Mesenchymal stem cell (in vitro differentiated cells and primary cell): ENCODE results near the gene MIF4GD.

Experiments
- DNase-seq: peaks from one replicate; pipeline ENCODE4 v3.0.0-alpha.2; 2013
- H2AFZ ChIP-seq: one replicate; pipeline ENCODE4 v1.6.1; 2013; ENCODE audit warnings: low read depth, mild to moderate bottlenecking, control low read depth, inconsistent platforms, low read length, moderate library complexity
- H2AK5ac ChIP-seq: 2 replicates; pipeline ENCODE4 v1.6.1; 2013; ENCODE audit warnings: low read length, moderate library complexity, mild to moderate bottlenecking, inconsistent platforms; ENCODE audit not compliant: severe bottlenecking
- H2BK120ac ChIP-seq: one replicate; pipeline ENCODE4 v1.6.1; 2013; ENCODE audit warnings: low read depth, mild to moderate bottlenecking, inconsistent platforms, low read length, moderate library complexity
- H2BK12ac ChIP-seq, 2 experiments: one replicate each; pipeline ENCODE4 v1.6.1; 2013; ENCODE audit warnings: inconsistent platforms in 2 of 2, low read length in 2 of 2, mild to moderate bottlenecking in 2 of 2, moderate library complexity in 2 of 2, control low read depth in 1 of 2
- H2BK15ac ChIP-seq: one replicate; pipeline ENCODE4 v1.6.1; 2013; ENCODE audit warnings: mild to moderate bottlenecking, low read depth, inconsistent platforms; ENCODE audit not compliant: poor library complexity, severe bottlenecking
- H2BK5ac ChIP-seq: 2 replicates; pipeline ENCODE4 v1.6.1; 2013; ENCODE audit warnings: low read depth, mild to moderate bottlenecking, low read length, control low read depth, inconsistent platforms; ENCODE audit not compliant: poor library complexity, severe bottlenecking
- H3K14ac ChIP-seq, 2 experiments: one replicate each; pipeline ENCODE4 v1.6.1; 2013; ENCODE audit warnings: inconsistent platforms in 2 of 2, low read length in 2 of 2, control low read depth in 1 of 2, mild to moderate bottlenecking in 1 of 2, moderate library complexity in 1 of 2
- H3K18ac ChIP-seq, 2 experiments: one replicate each; pipeline ENCODE4 v1.6.1; 2013; ENCODE audit warnings: inconsistent platforms in 2 of 2, low read length in 2 of 2, control low read depth in 1 of 2, low read depth in 1 of 2, mild to moderate bottlenecking in 1 of 2
- H3K23ac ChIP-seq, 2 experiments: one replicate each; pipeline ENCODE4 v1.6.1; 2013; ENCODE audit warnings: inconsistent platforms in 2 of 2, low read length in 2 of 2, mild to moderate bottlenecking in 2 of 2, moderate library complexity in 2 of 2, control low read depth in 1 of 2
- H3K27ac ChIP-seq: 2 replicates; pipeline ENCODE4 v1.5.1; 2013; ENCODE audit warnings: mild to moderate bottlenecking, moderate library complexity, low read length, control low read depth, inconsistent platforms; ENCODE audit not compliant: poor library complexity, severe bottlenecking
- H3K27me3 ChIP-seq, 2 experiments: 2 replicates each; pipeline versions ENCODE4 v1.6.1 to v1.7.0; 2013; ENCODE audit warnings: low read length in 2 of 2, mild to moderate bottlenecking in 2 of 2, moderate library complexity in 2 of 2, control low read depth in 1 of 2, inconsistent platforms in 1 of 2; ENCODE audit not compliant: control insufficient read depth in 1 of 2, insufficient read depth in 1 of 2
- H3K36me3 ChIP-seq, 2 experiments: 2 replicates each; pipeline versions ENCODE4 v1.6.1 to v1.7.0; 2013; ENCODE audit warnings: low read length in 2 of 2, control low read depth in 1 of 2, inconsistent platforms in 1 of 2, low read depth in 1 of 2, mild to moderate bottlenecking in 1 of 2; ENCODE audit not compliant: insufficient read depth in 2 of 2, control insufficient read depth in 1 of 2
- H3K4ac ChIP-seq, 2 experiments: one replicate each; pipeline ENCODE4 v1.6.1; 2013; ENCODE audit warnings: inconsistent platforms in 2 of 2, low read length in 2 of 2, mild to moderate bottlenecking in 2 of 2, moderate library complexity in 2 of 2, control low read depth in 1 of 2, low read depth in 1 of 2
- H3K4me1 ChIP-seq: 2 replicates; pipeline ENCODE4 v1.6.1; 2013; ENCODE audit warnings: low read depth, low read length, control low read depth; ENCODE audit not compliant: control insufficient read depth, insufficient read depth
- H3K4me2 ChIP-seq: 2 replicates; pipeline ENCODE4 v1.6.1; 2013; ENCODE audit warnings: low read length, mild to moderate bottlenecking, inconsistent platforms; ENCODE audit not compliant: poor library complexity, severe bottlenecking
- H3K4me3 ChIP-seq, 2 experiments: 2 replicates each; pipeline versions ENCODE4 v1.5.1 to v1.7.0; 2013; ENCODE audit warnings: low read length in 2 of 2, mild to moderate bottlenecking in 2 of 2, control low read depth in 1 of 2, low read depth in 1 of 2; ENCODE audit not compliant: insufficient read depth in 1 of 2
- H3K79me1 ChIP-seq: replicated peaks from 2 replicates; pipeline ENCODE4 v1.6.1; 2013; ENCODE audit warnings: mild to moderate bottlenecking, control low read depth, low read length, inconsistent platforms; ENCODE audit not compliant: poor library complexity, severe bottlenecking
- H3K9ac ChIP-seq: 2 replicates; pipeline ENCODE4 v1.7.0; 2013; ENCODE audit warnings: mild to moderate bottlenecking, low read length, moderate library complexity
- H3K9me3 ChIP-seq: 2 replicates; pipeline ENCODE4 v1.7.0; 2013; ENCODE audit warnings: mild to moderate bottlenecking, low read length; ENCODE audit not compliant: control insufficient read depth
- H4K8ac ChIP-seq: one replicate; pipeline ENCODE4 v1.6.1; 2013; ENCODE audit warnings: inconsistent platforms, mild to moderate bottlenecking, low read length, moderate library complexity
- H4K91ac ChIP-seq: one replicate; pipeline ENCODE4 v1.6.1; 2013; ENCODE audit warnings: mild to moderate bottlenecking, low read length, inconsistent platforms
- WGBS: methylation state at CpG from one replicate; pipeline ENCODE4 v1.1.7; 2013; ENCODE audit warnings: mixed read lengths; 5-methylcytosine and 5-hydroxymethylcytosine counted together

The MIF4GD gene

DNA sequence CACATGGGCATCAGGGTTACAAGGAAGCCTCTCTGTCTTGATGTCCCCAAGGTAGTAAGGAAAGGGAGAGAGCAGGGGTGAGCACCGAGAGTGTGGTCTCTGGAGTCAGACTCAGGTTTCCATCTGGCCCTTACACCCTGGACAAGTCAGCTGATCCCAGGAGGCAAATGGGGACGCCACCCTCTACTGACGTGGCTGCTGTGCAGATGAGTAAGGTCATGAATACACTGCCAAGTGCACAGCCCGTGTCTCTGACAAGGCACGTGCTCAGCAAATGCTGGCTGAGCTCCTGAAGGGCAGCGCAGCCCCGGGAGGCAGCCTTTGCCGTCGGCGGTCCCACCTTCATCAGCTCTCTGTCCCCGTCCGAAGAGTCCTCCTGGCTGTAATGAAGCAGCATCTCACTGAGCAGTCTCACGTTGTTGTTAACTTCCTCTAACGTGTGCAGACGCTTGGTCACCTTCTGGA lies 29.0 kb downstream of the MIF4GD start:
- Histone ChIP-seq H3K4me1 (no peaks in the 10 kb centered on the region), H3K9me3 (no peaks in the 10 kb centered on the region), H3K4me3 (peak overlapping the region in 1 of 2 experiments; percentile 46), H3K4ac (no peak overlapping the region), H3K27ac (no peak overlapping the region), H3K9ac (peak overlapping the region; percentile 65), H3K36me3 (peaks cover 94% of the 10 kb centered on the region in 2 experiments), H3K79me1 (peaks cover 28% of the 10 kb centered on the region), H2AFZ (no peak overlapping the region), H2BK15ac (no peak overlapping the region), H2BK5ac (no peak overlapping the region), H2AK5ac (no peak overlapping the region), H3K14ac (no peak overlapping the region), H4K8ac (no peak overlapping the region), H4K91ac (no peak overlapping the region), H2BK12ac (no peak overlapping the region), H3K23ac (no peak overlapping the region), H2BK120ac (no peak overlapping the region), H3K4me2 (no peak overlapping the region), H3K18ac (no peak overlapping the region), H3K27me3 (no peaks in the 10 kb centered on the region)
- DNase-seq: no peak
- 93% methylated on average over 15 of the region's 15 CpGs for WGBS

DNA sequence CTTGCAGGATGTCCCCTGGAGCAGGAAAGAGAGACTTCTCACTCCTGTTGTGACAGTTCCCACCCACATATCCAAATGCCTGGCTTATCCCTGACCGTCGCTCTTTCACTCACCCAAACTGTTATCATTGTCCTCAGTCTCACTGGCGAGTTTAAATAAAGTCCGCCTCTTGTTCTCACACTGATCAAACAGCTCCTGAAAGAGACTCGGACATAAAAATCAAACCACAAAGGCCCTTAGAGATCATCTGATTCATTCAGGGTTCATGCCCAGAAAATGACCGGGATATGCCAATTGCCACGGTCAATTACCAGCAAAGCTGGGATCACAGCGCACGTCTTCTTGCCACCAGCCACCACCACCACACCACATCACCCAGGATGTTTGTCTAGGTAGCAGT lies 29.5 kb downstream of the MIF4GD start:
- Histone ChIP-seq H2AFZ (no peak overlapping the region), H2BK15ac (no peak overlapping the region), H4K91ac (no peak overlapping the region), H3K14ac (no peak overlapping the region), H3K4me2 (no peak overlapping the region), H3K79me1 (peaks cover 28% of the 10 kb centered on the region), H3K23ac (no peak overlapping the region), H3K27ac (no peak overlapping the region), H4K8ac (no peak overlapping the region), H3K27me3 (no peaks in the 10 kb centered on the region), H3K9ac (peak overlapping the region; percentile 65), H3K9me3 (no peaks in the 10 kb centered on the region), H3K18ac (no peak overlapping the region), H2AK5ac (no peak overlapping the region), H2BK5ac (no peak overlapping the region), H2BK12ac (no peak overlapping the region), H2BK120ac (no peak overlapping the region), H3K36me3 (peaks cover 97 to 99% of the 10 kb centered on the region in 2 experiments), H3K4ac (no peak overlapping the region), H3K4me1 (no peaks in the 10 kb centered on the region), H3K4me3 (peak overlapping the region in 1 of 2 experiments; percentile 57)
- DNase-seq: no peak
- WGBS: 95% methylated on average over 8 of the region's 9 CpGs

DNA sequence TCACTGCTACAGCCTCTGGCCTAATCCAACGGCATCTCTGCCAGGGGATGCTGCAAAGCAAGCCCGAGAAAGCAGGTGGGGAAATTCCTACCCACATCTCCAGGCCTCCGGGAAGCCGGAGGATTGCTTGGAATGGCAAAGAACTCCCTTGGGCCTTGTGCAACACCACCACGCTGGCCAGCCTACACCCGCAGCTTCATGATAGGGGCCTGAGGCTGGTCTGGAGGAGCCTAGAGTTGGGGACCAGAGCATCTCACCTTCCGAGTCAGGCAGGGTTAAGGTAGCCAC lies 29.9 kb downstream of the MIF4GD start:
- no peak overlapping the region for H3K18ac ChIP-seq
- no peak overlapping the region for H4K8ac ChIP-seq
- WGBS: 90% methylated on average over 7 of the region's 7 CpGs
- no peaks in the 10 kb centered on the region for H3K27me3 ChIP-seq
- H3K36me3 ChIP-seq: peaks cover 96 to 97% of the 10 kb centered on the region in 2 experiments
- H2BK15ac ChIP-seq: no peak overlapping the region
- no peak overlapping the region for H3K27ac ChIP-seq
- no peak overlapping the region for H2BK5ac ChIP-seq
- no peaks in the 10 kb centered on the region for H3K9me3 ChIP-seq
- no peak overlapping the region for H3K4me2 ChIP-seq
- H2AK5ac ChIP-seq: no peak overlapping the region
- H3K4me1 ChIP-seq: no peaks in the 10 kb centered on the region
- H2BK120ac ChIP-seq: no peak overlapping the region
- H3K23ac ChIP-seq: no peak overlapping the region
- H3K4me3 ChIP-seq: peak overlapping the region in 1 of 2 experiments; percentile 57
- no peak for DNase-seq
- no peak overlapping the region for H3K4ac ChIP-seq
- peaks cover 24% of the 10 kb centered on the region for H3K79me1 ChIP-seq
- H3K9ac ChIP-seq: peak overlapping the region; percentile 65
- H2BK12ac ChIP-seq: no peak overlapping the region
- no peak overlapping the region for H3K14ac ChIP-seq
- H2AFZ ChIP-seq: no peak overlapping the region
- H4K91ac ChIP-seq: no peak overlapping the region

DNA sequence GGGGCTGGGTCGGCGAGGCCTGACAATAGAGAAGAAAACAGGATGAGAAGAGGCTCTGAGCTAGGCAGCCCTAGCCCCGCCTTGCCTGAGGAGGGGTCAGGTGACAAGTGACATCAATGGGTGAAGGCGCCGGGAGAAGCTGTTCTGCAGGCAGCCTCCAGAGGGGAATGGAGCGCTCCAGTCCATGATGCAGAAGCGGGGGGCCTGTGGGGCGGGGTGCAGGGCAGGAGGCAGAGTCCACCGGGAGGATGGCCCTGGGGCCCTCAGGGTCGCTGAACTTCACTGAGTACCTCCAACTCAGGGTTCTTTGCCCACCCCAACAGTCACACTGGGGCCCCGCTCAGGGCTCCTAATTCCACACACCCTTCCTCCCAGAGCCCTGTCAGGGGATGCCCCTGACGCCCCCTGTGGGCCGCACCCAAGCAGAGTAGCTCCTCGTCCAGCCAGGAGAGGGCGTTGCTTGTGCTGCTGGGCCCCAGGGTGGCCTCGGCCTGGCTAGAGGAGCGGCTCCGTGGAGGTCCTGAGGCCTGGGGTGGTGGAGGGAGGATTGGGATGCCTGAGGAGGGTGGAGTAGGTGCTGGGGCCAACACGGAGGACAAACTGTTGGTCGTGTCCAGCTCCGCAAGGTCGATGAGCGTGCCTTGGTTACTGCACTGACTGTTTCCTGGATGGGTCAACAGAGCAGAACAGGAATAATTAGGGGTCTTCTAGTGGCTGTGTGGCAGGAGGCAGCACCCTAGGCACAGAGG lies 30.5 kb downstream of the MIF4GD start:
- peaks cover 18% of the 10 kb centered on the region for H3K79me1 ChIP-seq
- peak overlapping the region in 1 of 2 experiments; percentile 57 for H3K4me3 ChIP-seq
- no peak overlapping the region for H4K91ac ChIP-seq
- H3K27me3 ChIP-seq: no peaks in the 10 kb centered on the region
- peak overlapping the region; percentile 65 for H3K9ac ChIP-seq
- H4K8ac ChIP-seq: peak overlapping the region; percentile 21
- no peak overlapping the region for H2BK12ac ChIP-seq
- no peaks in the 10 kb centered on the region for H3K4me1 ChIP-seq
- no peak overlapping the region for H2AFZ ChIP-seq
- no peak overlapping the region for H3K18ac ChIP-seq
- H2BK5ac ChIP-seq: no peak overlapping the region
- no peak overlapping the region for H2BK120ac ChIP-seq
- no peak overlapping the region for H3K23ac ChIP-seq
- no peak overlapping the region for H2AK5ac ChIP-seq
- no peak overlapping the region for H3K27ac ChIP-seq
- H3K9me3 ChIP-seq: no peaks in the 10 kb centered on the region
- peak; percentile 48 for DNase-seq
- no peak overlapping the region for H3K4me2 ChIP-seq
- H2BK15ac ChIP-seq: peak overlapping the region; percentile 45
- no peak overlapping the region for H3K14ac ChIP-seq
- WGBS: 72% methylated on average over 22 of the region's 23 CpGs
- H3K36me3 ChIP-seq: peaks cover 95 to 97% of the 10 kb centered on the region in 2 experiments
- H3K4ac ChIP-seq: no peak overlapping the region
